GM06990 (cell line): ENCODE results near the gene C14orf132.

Source experiments
- DNase-seq: peaks from one replicate; pipeline ENCODE4 v3.0.0-alpha.2; 2011; ENCODE audit not compliant: insufficient read length; ENCODE audit errors: extremely low read depth
- H3K27me3 ChIP-seq: replicated peaks from 2 replicates; pipeline ENCODE4 v1.6.0; 2011; ENCODE audit warnings: low read length; ENCODE audit not compliant: control insufficient read depth, insufficient read depth
- H3K36me3 ChIP-seq: 2 replicates; pipeline ENCODE4 v1.5.1; 2011; ENCODE audit warnings: low read length; ENCODE audit not compliant: control insufficient read depth, insufficient read depth
- H3K4me3 ChIP-seq: replicated peaks from 2 replicates; pipeline ENCODE4 v1.5.1; 2011; ENCODE audit warnings: low read depth, mild to moderate bottlenecking, control low read depth, low read length
- CTCF ChIP-seq: IDR thresholded peaks from 2 replicates; pipeline ENCODE4 v1.5.1; 2011; ENCODE audit warnings: low read length, control low read depth, mild to moderate bottlenecking, inconsistent platforms; ENCODE audit not compliant: insufficient read depth, poor library complexity, severe bottlenecking

C14orf132 gene

GRCh38 chr14:96100161-96101064 lies 61.3 kb downstream of the C14orf132 start:
- no peaks in the 10 kb centered on the region for H3K27me3 ChIP-seq
- H3K4me3 ChIP-seq = no peak overlapping the region
- DNase-seq = peak; percentile 34
- TF ChIP-seq CTCF = peak; percentile 97
- no peaks in the 10 kb centered on the region for H3K36me3 ChIP-seq

GRCh38 chr14:96102081-96102856 lies 63.1 kb downstream of the C14orf132 start:
- Histone ChIP-seq H3K4me3 (no peak overlapping the region), H3K36me3 (no peaks in the 10 kb centered on the region), H3K27me3 (no peaks in the 10 kb centered on the region)
- DNase-seq = no peak
- TF ChIP-seq CTCF = no peak

GRCh38 chr14:96103075-96103474 lies 63.9 kb downstream of the C14orf132 start:
- no peak for TF ChIP-seq CTCF
- peaks cover 1% of the 10 kb centered on the region; the same call in 1 of the 2 replicates for H3K27me3 ChIP-seq
- H3K36me3 ChIP-seq = no peaks in the 10 kb centered on the region
- H3K4me3 ChIP-seq = no peak overlapping the region
- DNase-seq = no peak

- no peak for TF ChIP-seq CTCF
- Histone ChIP-seq H3K27me3 (peaks cover 1% of the 10 kb centered on the region; the same call in 1 of the 2 replicates), H3K4me3 (no peak overlapping the region), H3K36me3 (no peaks in the 10 kb centered on the region)
- DNase-seq = no peak
Measured at GRCh38 chr14:96103560-96104460, 64.6 kb downstream of the C14orf132 start.

- no peak for TF ChIP-seq CTCF
- no peaks in the 10 kb centered on the region for H3K36me3 ChIP-seq
- H3K4me3 ChIP-seq = no peak overlapping the region
- DNase-seq = peak; percentile 40
- H3K27me3 ChIP-seq = peaks cover 1% of the 10 kb centered on the region; the same call in 1 of the 2 replicates
Measured at GRCh38 chr14:96104469-96105057, 65.4 kb downstream of the C14orf132 start.
